Measurements from ENCODE around the gene CEND1. TPM values are rescaled to one million over a fixed set of nuclear protein-coding genes. Genes with fewer than 3 reads are reported as not detected.
A peak's percentile ranks its signal among the peaks of the same experiment; 100 is the strongest.

The CEND1 gene
- total and polyA plus RNA-seq, 7 experiments from 2014 or later, result 2.3 TPM; not detected in 6

- Histone ChIP-seq H3K27ac (ENCODE audit: low read depth, low read length) (no peak overlapping the region), H3K36me3 (ENCODE audit: control insufficient read depth in 2 of 3, insufficient read depth in 3 of 3, low read length in 3 of 3) (peaks cover 0 to 18% (median 0%) of the 10 kb centered on the region in 3 experiments), H3K4me1 (ENCODE audit: control insufficient read depth in 2 of 2, insufficient read depth in 2 of 2, low read length in 2 of 2) (peaks cover 16 to 47% of the 10 kb centered on the region in 2 donors), H3K4me3 (ENCODE audit: low read length) (no peak overlapping the region), H3K27me3 (ENCODE audit: control insufficient read depth in 2 of 2, insufficient read depth in 2 of 2, low read length in 2 of 2) (peaks cover 0 to 11% of the 10 kb centered on the region in 2 donors), H3K9me3 (ENCODE audit: control insufficient read depth in 2 of 3, low read length in 3 of 3) (no peaks in the 10 kb centered on the region)
- peaks cover 14 to 46% (median 20%) of the 10 kb centered on the region in 5 donors for H3K27me3 Mint-ChIP-seq
- peaks cover 0 to 30% (median 25%) of the 10 kb centered on the region in 7 donors for H3K4me1 Mint-ChIP-seq
- ChIA-PET POLR2A (interaction anchor here (0.6 to 7.8 kb wide), 5 partner anchors 10 to 48 kb away, joined by 3 to 79 read pairs (median 9); partner anchors contain the start of genes PNPLA2, POLR2L, RPLP2 and TSPAN4), CTCF (interaction anchor here (0.9 kb wide), 1 partner anchor 20 kb away, joined by 4 read pairs; no protein-coding TSS in a partner anchor)
- intact Hi-C loops (cut with micrococcal nuclease), result no loop called here
- no peak for DNase-seq
- H3K27ac Mint-ChIP-seq, result no peak overlapping the region
- ATAC-seq, result no peak
- H3K36me3 Mint-ChIP-seq, result peaks cover 0 to 9% (median 3%) of the 10 kb centered on the region in 5 donors
- peak overlapping the region in 9 of 10 donors; percentile 32 to 83 (median 71) for H3K4me3 Mint-ChIP-seq
- peaks cover 0 to 3% (median 0%) of the 10 kb centered on the region in 11 donors for H3K9me3 Mint-ChIP-seq
Observed at GRCh38 chr11:828506-829175, 38.8 kb upstream of the CEND1 start.

GRCh38 chr11:827897-828192 is 38.0 kb upstream of the CEND1 start, which contains the start of gene CRACR2B:
TSS of gene CRACR2B (plus strand) at chr11:827919. CDS start at chr11:828608, 689 bp downstream.
- Histone ChIP-seq H3K4me3 (ENCODE audit: low read length) (peak within 1 kb of the TSS; percentile 37), H3K27ac (ENCODE audit: low read depth, low read length) (no peak within 1 kb of the TSS), H3K36me3 (ENCODE audit: control insufficient read depth in 2 of 3, insufficient read depth in 3 of 3, low read length in 3 of 3) (peaks cover 0 to 24% (median 0%) of the 10 kb centered on the region in 3 experiments), H3K27me3 (ENCODE audit: control insufficient read depth in 2 of 2, insufficient read depth in 2 of 2, low read length in 2 of 2) (peaks cover 0 to 11% of the 10 kb centered on the region in 2 donors), H3K4me1 (ENCODE audit: control insufficient read depth in 2 of 2, insufficient read depth in 2 of 2, low read length in 2 of 2) (peaks cover 16 to 47% of the 10 kb centered on the region in 2 donors), H3K9me3 (ENCODE audit: control insufficient read depth in 2 of 3, low read length in 3 of 3) (no peaks in the 10 kb centered on the region)
- peaks cover 0 to 9% (median 3%) of the 10 kb centered on the region in 5 donors for H3K36me3 Mint-ChIP-seq
- POLR2A ChIA-PET, result interaction anchor here (0.7 to 7.8 kb wide), 4 partner anchors 9 to 51 kb away, joined by 3 to 79 read pairs (median 20); partner anchors contain the start of genes PNPLA2, POLR2L and TSPAN4
- DNase-seq, result no peak
- H3K27ac Mint-ChIP-seq, result no peak within 1 kb of the TSS
- peaks cover 14 to 45% (median 20%) of the 10 kb centered on the region in 5 donors for H3K27me3 Mint-ChIP-seq
- H3K4me1 Mint-ChIP-seq, result peaks cover 0 to 29% (median 25%) of the 10 kb centered on the region in 7 donors
- intact Hi-C loops (cut with micrococcal nuclease), result loop anchor here in 1 of 2 donors (2.0 kb wide), 1 partner anchor 15 kb away; the partner anchor contains the start of genes POLR2L and TSPAN4
- peaks cover 0 to 3% (median 0%) of the 10 kb centered on the region in 11 donors for H3K9me3 Mint-ChIP-seq
- ATAC-seq, result no peak
- H3K4me3 Mint-ChIP-seq, result peak within 1 kb of the TSS; percentile 64 to 83 (median 76)
- CTCF ChIA-PET, result no interaction called here

- peak in 1 of 9 donors; percentile 55 for DNase-seq
- Mint-ChIP-seq H3K9me3 (peaks cover 0 to 3% (median 0%) of the 10 kb centered on the region in 11 donors), H3K4me3 (peak overlapping the region; percentile 4 to 83 (median 72)), H3K27ac (no peak overlapping the region), H3K36me3 (peaks cover 0 to 9% (median 3%) of the 10 kb centered on the region in 5 donors), H3K27me3 (peaks cover 14 to 44% (median 20%) of the 10 kb centered on the region in 5 donors), H3K4me1 (peaks cover 0 to 31% (median 29%) of the 10 kb centered on the region in 7 donors)
- H3K27me3 ChIP-seq (ENCODE audit: control insufficient read depth in 2 of 2, insufficient read depth in 2 of 2, low read length in 2 of 2), result peaks cover 0 to 11% of the 10 kb centered on the region in 2 donors
- intact Hi-C loops (cut with micrococcal nuclease), result loop anchor here in 1 of 2 donors (2.0 kb wide), 1 partner anchor 15 kb away; the partner anchor contains the start of genes POLR2L and TSPAN4
- ChIA-PET POLR2A (interaction anchor here (0.7 to 7.8 kb wide), 3 partner anchors 9 to 51 kb away, joined by 3 to 79 read pairs (median 32); partner anchors contain the start of genes PNPLA2, POLR2L and TSPAN4), CTCF (no interaction called here)
- H3K4me1 ChIP-seq (ENCODE audit: control insufficient read depth in 2 of 2, insufficient read depth in 2 of 2, low read length in 2 of 2), result peaks cover 14 to 45% of the 10 kb centered on the region in 2 donors
- H3K4me3 ChIP-seq (ENCODE audit: low read length), result peak overlapping the region; percentile 37
- peak; percentile 10 for ATAC-seq
- H3K9me3 ChIP-seq (ENCODE audit: control insufficient read depth in 2 of 3, low read length in 3 of 3), result no peaks in the 10 kb centered on the region
- peaks cover 0 to 29% (median 0%) of the 10 kb centered on the region in 3 experiments for H3K36me3 ChIP-seq (ENCODE audit: control insufficient read depth in 2 of 3, insufficient read depth in 3 of 3, low read length in 3 of 3)
- H3K27ac ChIP-seq (ENCODE audit: low read depth, low read length), result no peak overlapping the region
Observed at GRCh38 chr11:827146-827896, 37.4 kb upstream of the CEND1 start.

- peaks cover 14 to 41% (median 19%) of the 10 kb centered on the region in 5 donors for H3K27me3 Mint-ChIP-seq
- intact Hi-C loops (cut with micrococcal nuclease), result loop anchor here in 1 of 2 donors (2.0 kb wide), 1 partner anchor 16 kb away; the partner anchor contains the start of genes POLR2L and TSPAN4
- Histone ChIP-seq H3K36me3 (ENCODE audit: control insufficient read depth in 2 of 3, insufficient read depth in 3 of 3, low read length in 3 of 3) (peaks cover 0 to 34% (median 0%) of the 10 kb centered on the region in 3 experiments), H3K9me3 (ENCODE audit: control insufficient read depth in 2 of 3, low read length in 3 of 3) (no peaks in the 10 kb centered on the region), H3K4me3 (ENCODE audit: low read length) (peak overlapping the region; percentile 37), H3K27me3 (ENCODE audit: control insufficient read depth in 2 of 2, insufficient read depth in 2 of 2, low read length in 2 of 2) (peaks cover 0 to 11% of the 10 kb centered on the region in 2 donors), H3K27ac (ENCODE audit: low read depth, low read length) (no peak overlapping the region), H3K4me1 (ENCODE audit: control insufficient read depth in 2 of 2, insufficient read depth in 2 of 2, low read length in 2 of 2) (peaks cover 13 to 41% of the 10 kb centered on the region in 2 donors)
- peak overlapping the region in 2 of 9 donors; percentile 21 to 52 for H3K27ac Mint-ChIP-seq
- no peak for DNase-seq
- peak overlapping the region; percentile 64 to 77 (median 70) for H3K4me3 Mint-ChIP-seq
- H3K9me3 Mint-ChIP-seq, result peaks cover 0 to 3% (median 0%) of the 10 kb centered on the region in 11 donors
- ChIA-PET CTCF (no interaction called here), POLR2A (interaction anchor here (6.7 to 7.8 kb wide), 2 partner anchors 8 to 16 kb away, joined by 32 to 79 read pairs; partner anchors contain the start of genes PNPLA2, POLR2L and TSPAN4)
- peak; percentile 10 for ATAC-seq
- H3K4me1 Mint-ChIP-seq, result peaks cover 0 to 35% (median 30%) of the 10 kb centered on the region in 7 donors
- H3K36me3 Mint-ChIP-seq, result peaks cover 0 to 9% (median 3%) of the 10 kb centered on the region in 5 donors
Observed at GRCh38 chr11:826836-827145, 36.9 kb upstream of the CEND1 start.

- Histone ChIP-seq H3K36me3 (ENCODE audit: control insufficient read depth in 2 of 3, insufficient read depth in 3 of 3, low read length in 3 of 3) (peaks cover 0 to 40% (median 0%) of the 10 kb centered on the region in 3 experiments), H3K27me3 (ENCODE audit: control insufficient read depth in 2 of 2, insufficient read depth in 2 of 2, low read length in 2 of 2) (peaks cover 0 to 11% of the 10 kb centered on the region in 2 donors), H3K4me1 (ENCODE audit: control insufficient read depth in 2 of 2, insufficient read depth in 2 of 2, low read length in 2 of 2) (peaks cover 13 to 39% of the 10 kb centered on the region in 2 donors), H3K4me3 (ENCODE audit: low read length) (no peak overlapping the region), H3K27ac (ENCODE audit: low read depth, low read length) (no peak overlapping the region), H3K9me3 (ENCODE audit: control insufficient read depth in 2 of 3, low read length in 3 of 3) (no peaks in the 10 kb centered on the region)
- peaks cover 12 to 35% (median 16%) of the 10 kb centered on the region in 5 donors for H3K27me3 Mint-ChIP-seq
- no peak for DNase-seq
- H3K36me3 Mint-ChIP-seq, result peaks cover 0 to 9% (median 3%) of the 10 kb centered on the region in 5 donors
- H3K4me1 Mint-ChIP-seq, result peaks cover 0 to 37% (median 26%) of the 10 kb centered on the region in 7 donors
- ChIA-PET CTCF (no interaction called here), POLR2A (interaction anchor here (6.7 to 7.8 kb wide), 2 partner anchors 7 to 17 kb away, joined by 32 to 79 read pairs; partner anchors contain the start of genes PNPLA2, POLR2L and TSPAN4)
- H3K27ac Mint-ChIP-seq, result peak overlapping the region in 1 of 9 donors; percentile 21
- peaks cover 0 to 3% (median 0%) of the 10 kb centered on the region in 11 donors for H3K9me3 Mint-ChIP-seq
- no peak for ATAC-seq
- intact Hi-C loops (cut with micrococcal nuclease), result loop anchor here in 1 of 2 donors (2.0 kb wide), 1 partner anchor 17 kb away; the partner anchor contains the start of genes POLR2L and TSPAN4
- peak overlapping the region; percentile 64 to 77 (median 70) for H3K4me3 Mint-ChIP-seq
Observed at GRCh38 chr11:826227-826621, 36.3 kb upstream of the CEND1 start.
